Nephron (organoid): ENCODE results near the gene TUBA1C.
A peak's percentile ranks its signal among the peaks of the same experiment; 100 is the strongest.

Experiments used
- H3K27ac Mint-ChIP-seq, 3 experiments: 2 replicates each; pipeline ENCODE4 v1.8.0; 2020; ENCODE audit warnings: mixed read lengths in 3 of 3, mild to moderate bottlenecking in 2 of 3, moderate library complexity in 1 of 3
- H3K27me3 Mint-ChIP-seq: 2 replicates; pipeline ENCODE4 v1.8.0; 2021; ENCODE audit warnings: low read depth, mild to moderate bottlenecking, moderate library complexity, mixed read lengths
- H3K36me3 Mint-ChIP-seq: 2 replicates; pipeline ENCODE4 v1.8.0; 2020; ENCODE audit warnings: low read depth, mixed read lengths
- H3K4me1 Mint-ChIP-seq: 2 replicates; pipeline ENCODE4 v1.8.0; 2020; ENCODE audit warnings: mixed read lengths
- H3K4me3 Mint-ChIP-seq, 3 experiments: 2 replicates each; pipeline ENCODE4 v1.8.0; 2020; ENCODE audit warnings: mild to moderate bottlenecking in 3 of 3, mixed read lengths in 3 of 3, moderate library complexity in 2 of 3
- H3K9me3 Mint-ChIP-seq: 2 replicates; pipeline ENCODE4 v1.8.0; 2020; ENCODE audit warnings: mixed read lengths
- CTCF ChIP-seq, 3 experiments: fragments of 200-600 bp; sonication (generic); IDR thresholded peaks; one replicate each; pipeline ENCODE4 v1.5.0; 2021; ENCODE audit warnings: antibody characterized with exemption in 3 of 3; ENCODE audit not compliant: unreplicated experiment in 3 of 3

TUBA1C gene

GRCh38 chr12:49231878-49232655 lies 32.8 kb upstream of the TUBA1C start:
- TF ChIP-seq CTCF (IDR thresholded peaks at IDR 0.05; ENCODE audit: unreplicated experiment in 3 of 3), result no peak
- Mint-ChIP-seq H3K4me1 (peaks cover 67% of the 10 kb centered on the region), H3K9me3 (no peaks in the 10 kb centered on the region), H3K4me3 (peak overlapping the region in 2 of 3 experiments; percentile 84 to 86), H3K36me3 (no peaks in the 10 kb centered on the region), H3K27ac (peak overlapping the region; percentile 96 to 99 (median 98)), H3K27me3 (peaks cover 2% of the 10 kb centered on the region)

DNA sequence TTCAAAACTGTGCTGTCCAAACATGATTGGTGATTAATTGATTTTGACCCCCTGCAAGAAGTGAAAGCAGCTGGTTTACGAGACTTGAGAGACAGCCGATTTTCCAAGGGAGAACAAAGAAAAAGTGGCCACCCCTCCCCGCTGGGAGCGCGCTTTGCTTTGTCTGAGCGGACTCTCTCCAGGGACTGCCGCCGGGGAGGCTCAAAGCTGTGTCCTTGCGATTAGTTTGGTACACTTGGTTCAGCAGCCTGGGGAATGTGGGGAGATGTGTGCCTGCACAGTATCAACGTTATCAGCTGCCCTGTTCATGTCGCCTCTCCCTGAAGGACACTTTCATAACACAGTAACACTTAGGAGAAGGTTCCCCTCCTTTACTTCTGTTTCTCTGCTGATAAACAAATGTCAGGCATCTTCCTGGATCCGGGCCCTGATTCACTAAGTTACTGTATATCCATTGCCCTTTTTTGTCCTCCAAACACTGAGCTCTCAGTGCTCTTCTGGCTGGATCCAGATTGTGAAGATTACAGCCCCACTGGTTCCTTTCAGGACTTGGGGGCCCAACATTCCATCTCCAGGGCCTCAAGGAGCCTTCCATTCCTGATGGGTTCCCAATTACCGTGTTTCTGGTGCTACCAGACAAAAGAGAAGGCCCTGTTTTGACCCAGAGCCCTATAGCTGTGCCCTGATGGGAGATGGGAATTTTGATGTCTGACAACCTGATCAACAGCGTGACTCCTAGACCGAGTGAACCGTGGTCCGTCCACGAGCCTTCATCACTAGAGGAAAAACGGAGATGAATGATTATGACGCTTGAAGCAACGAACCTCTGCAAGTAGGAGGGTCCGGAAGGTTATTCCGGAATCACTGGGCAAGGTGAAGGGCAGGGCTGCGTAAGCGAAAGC lies 31.7 kb upstream of the TUBA1C start:
- peaks cover 3% of the 10 kb centered on the region for H3K27me3 Mint-ChIP-seq
- no peaks in the 10 kb centered on the region for H3K9me3 Mint-ChIP-seq
- peaks cover 57% of the 10 kb centered on the region for H3K4me1 Mint-ChIP-seq
- TF ChIP-seq CTCF (IDR thresholded peaks at IDR 0.05; ENCODE audit: unreplicated experiment in 3 of 3), result no peak
- no peaks in the 10 kb centered on the region for H3K36me3 Mint-ChIP-seq
- H3K27ac Mint-ChIP-seq, result peak overlapping the region; percentile 96 to 99 (median 98)
- H3K4me3 Mint-ChIP-seq, result peak overlapping the region; percentile 68 to 86 (median 84)

DNA sequence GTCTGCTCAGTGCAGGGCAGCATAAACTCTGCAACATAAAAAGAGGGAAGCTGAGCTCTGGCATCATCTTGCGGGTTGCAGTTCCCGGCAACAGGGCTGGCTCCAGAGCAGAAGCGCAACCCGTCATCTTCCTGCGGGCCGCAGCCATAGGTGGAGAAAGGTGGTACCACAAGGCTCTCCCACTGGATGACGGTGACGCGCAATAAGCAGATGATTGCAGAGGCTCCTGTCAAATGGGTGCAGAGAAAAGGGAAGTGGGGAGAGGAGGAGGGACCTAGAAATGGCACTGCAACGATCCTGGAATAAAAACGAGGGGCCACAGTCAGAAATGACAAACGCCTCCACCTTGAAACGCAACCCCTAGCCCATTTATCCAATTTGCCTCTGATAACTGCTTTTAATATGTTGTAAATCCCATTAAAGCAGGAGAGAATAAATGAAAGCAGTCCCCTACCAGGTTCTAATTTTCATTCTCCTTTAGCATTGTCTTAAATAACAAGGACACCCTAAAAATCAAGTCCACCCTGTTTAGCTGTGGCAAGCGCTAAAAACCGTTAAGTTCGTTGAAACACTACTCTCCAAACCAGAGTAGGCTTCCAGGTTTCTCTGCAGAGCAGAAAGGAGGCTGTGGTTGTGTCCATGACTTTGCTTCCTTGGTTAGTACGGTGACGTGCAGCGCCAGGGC lies 30.9 kb upstream of the TUBA1C start:
- H3K4me3 Mint-ChIP-seq, result peak overlapping the region; percentile 68 to 86 (median 84)
- no peak for TF ChIP-seq CTCF (IDR thresholded peaks at IDR 0.05; ENCODE audit: unreplicated experiment in 3 of 3)
- no peaks in the 10 kb centered on the region for H3K36me3 Mint-ChIP-seq
- H3K27ac Mint-ChIP-seq, result peak overlapping the region; percentile 96 to 99 (median 98)
- no peaks in the 10 kb centered on the region for H3K9me3 Mint-ChIP-seq
- H3K4me1 Mint-ChIP-seq, result peaks cover 49% of the 10 kb centered on the region
- H3K27me3 Mint-ChIP-seq, result peaks cover 3% of the 10 kb centered on the region

DNA sequence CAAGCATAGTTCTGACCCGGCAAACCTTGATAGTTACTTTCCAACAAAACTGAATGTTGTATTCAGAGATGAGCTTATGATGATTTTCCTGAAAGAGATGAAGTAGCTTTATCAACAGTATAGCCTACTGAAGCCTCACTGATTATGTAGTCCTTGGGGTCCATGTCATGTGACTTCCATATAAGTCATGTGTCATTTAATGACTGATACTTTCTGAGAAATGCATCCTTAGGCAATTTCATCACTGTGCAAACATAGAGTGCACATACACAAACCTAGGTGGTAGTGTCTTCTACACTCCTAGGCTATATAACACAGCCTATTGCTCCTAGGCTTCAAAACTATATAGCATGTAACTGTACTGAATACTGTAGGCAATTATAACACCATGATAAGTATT lies 28.5 kb upstream of the TUBA1C start:
- Mint-ChIP-seq H3K4me1 (peaks cover 35% of the 10 kb centered on the region), H3K27ac (peak overlapping the region; percentile 7 to 32 (median 26)), H3K36me3 (no peaks in the 10 kb centered on the region), H3K27me3 (peaks cover 3% of the 10 kb centered on the region), H3K4me3 (peak overlapping the region in 2 of 3 experiments; percentile 22 to 68), H3K9me3 (no peaks in the 10 kb centered on the region)
- TF ChIP-seq CTCF (IDR thresholded peaks at IDR 0.05; ENCODE audit: unreplicated experiment in 3 of 3), result no peak

DNA sequence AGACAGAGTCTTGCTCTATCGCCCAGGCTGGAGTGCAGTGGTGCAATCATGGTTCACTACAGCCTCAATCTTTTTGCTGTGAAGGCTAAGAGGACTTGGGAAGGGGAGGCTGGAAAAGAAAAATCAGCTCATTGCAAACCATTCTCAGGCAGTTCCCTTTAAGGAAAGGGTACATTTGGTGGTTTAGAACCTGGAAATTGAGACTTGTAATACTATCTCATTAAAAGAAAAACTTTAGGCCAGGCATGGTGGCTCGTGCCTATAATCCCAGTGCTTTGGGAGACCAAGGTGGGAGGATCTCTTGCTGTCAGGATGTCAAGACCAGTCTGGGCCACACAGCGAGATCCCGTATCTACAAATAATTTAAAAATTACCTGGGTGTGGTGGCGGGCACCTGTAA lies 21.3 kb upstream of the TUBA1C start:
- Mint-ChIP-seq H3K27ac (no peak overlapping the region), H3K9me3 (no peaks in the 10 kb centered on the region), H3K4me3 (no peak overlapping the region), H3K27me3 (no peaks in the 10 kb centered on the region), H3K36me3 (no peaks in the 10 kb centered on the region), H3K4me1 (peaks cover 15% of the 10 kb centered on the region)
- TF ChIP-seq CTCF (IDR thresholded peaks at IDR 0.05; ENCODE audit: unreplicated experiment in 3 of 3), result no peak
